MCF 10A (cell line): Measurements from ENCODE around the gene PRR15. TPM values are rescaled to one million over a fixed set of nuclear protein-coding genes. Genes with fewer than 3 reads are reported as not detected.

ENCODE experiments used
- BruUV-seq: library from RNA; stranded (reverse); fragments of 400-500 nt; replicated peaks from 2 replicates; lab custom pipeline; 2021; lab: Mats Ljungman, UMichigan
- CTCF ChIA-PET: fragments of 300-600 bp; sonication (Branson Sonifier 250); formaldehyde crosslinking; extraction: SDS; loops from one replicate; lab custom pipeline; 2021; ENCODE audit warnings: antibody characterized with exemption, inconsistent platforms; lab: Yijun Ruan, JAX
- POLR2A ChIA-PET: fragments of 300-600, 350-650 bp; sonication (Branson Sonifier 250); formaldehyde crosslinking; extraction: SDS; loops from one replicate; lab custom pipeline; 2020; ENCODE audit warnings: antibody characterized with exemption, inconsistent platforms; lab: Yijun Ruan, JAX
- DNase-seq: peaks from one replicate; pipeline ENCODE4 v3.0.0-alpha.2; 2018; ENCODE audit not compliant: unreplicated experiment
- H3K27ac Mint-ChIP-seq: one replicate; pipeline ENCODE4 v1.8.0; 2022; ENCODE audit warnings: mild to moderate bottlenecking, low read depth, mixed read lengths; ENCODE audit not compliant: unreplicated experiment
- H3K27me3 Mint-ChIP-seq: one replicate; pipeline ENCODE4 v1.8.0; 2022; ENCODE audit warnings: mixed read lengths; ENCODE audit not compliant: insufficient read depth, unreplicated experiment
- H3K36me3 Mint-ChIP-seq: one replicate; pipeline ENCODE4 v1.8.0; 2022; ENCODE audit warnings: mild to moderate bottlenecking, moderate library complexity, mixed read lengths; ENCODE audit not compliant: insufficient read depth, unreplicated experiment
- H3K4me1 Mint-ChIP-seq: one replicate; pipeline ENCODE4 v1.8.0; 2022; ENCODE audit warnings: mixed read lengths; ENCODE audit not compliant: insufficient read depth, unreplicated experiment
- H3K4me3 Mint-ChIP-seq: one replicate; pipeline ENCODE4 v1.8.0; 2022; ENCODE audit warnings: mild to moderate bottlenecking, moderate library complexity, mixed read lengths; ENCODE audit not compliant: unreplicated experiment
- H3K9me3 Mint-ChIP-seq: one replicate; pipeline ENCODE4 v1.8.0; 2022; ENCODE audit warnings: mixed read lengths; ENCODE audit not compliant: unreplicated experiment
- intact Hi-C: fragments of 100-400 bp; cut with micrococcal nuclease; formaldehyde crosslinking; loops from 2 replicates; pipeline ENCODE4 v1.14.1; 2022
- total RNA-seq: library from RNA; stranded (reverse); gene quantifications from 2 replicates; pipeline ENCODE4 v1.2.3, GENCODE V29; 2022
- TF ChIP-seq, protein P1 (sequence below): fragments of 200-600 bp; IDR thresholded peaks from one replicate; pipeline ENCODE4 v1.8.0; 2022; ENCODE audit warnings: antibody characterized with exemption, mild to moderate bottlenecking; ENCODE audit not compliant: unreplicated experiment

Gene PRR15
- total RNA-seq, 1 experiment from 2014 or later: 8.0 TPM

DNA sequence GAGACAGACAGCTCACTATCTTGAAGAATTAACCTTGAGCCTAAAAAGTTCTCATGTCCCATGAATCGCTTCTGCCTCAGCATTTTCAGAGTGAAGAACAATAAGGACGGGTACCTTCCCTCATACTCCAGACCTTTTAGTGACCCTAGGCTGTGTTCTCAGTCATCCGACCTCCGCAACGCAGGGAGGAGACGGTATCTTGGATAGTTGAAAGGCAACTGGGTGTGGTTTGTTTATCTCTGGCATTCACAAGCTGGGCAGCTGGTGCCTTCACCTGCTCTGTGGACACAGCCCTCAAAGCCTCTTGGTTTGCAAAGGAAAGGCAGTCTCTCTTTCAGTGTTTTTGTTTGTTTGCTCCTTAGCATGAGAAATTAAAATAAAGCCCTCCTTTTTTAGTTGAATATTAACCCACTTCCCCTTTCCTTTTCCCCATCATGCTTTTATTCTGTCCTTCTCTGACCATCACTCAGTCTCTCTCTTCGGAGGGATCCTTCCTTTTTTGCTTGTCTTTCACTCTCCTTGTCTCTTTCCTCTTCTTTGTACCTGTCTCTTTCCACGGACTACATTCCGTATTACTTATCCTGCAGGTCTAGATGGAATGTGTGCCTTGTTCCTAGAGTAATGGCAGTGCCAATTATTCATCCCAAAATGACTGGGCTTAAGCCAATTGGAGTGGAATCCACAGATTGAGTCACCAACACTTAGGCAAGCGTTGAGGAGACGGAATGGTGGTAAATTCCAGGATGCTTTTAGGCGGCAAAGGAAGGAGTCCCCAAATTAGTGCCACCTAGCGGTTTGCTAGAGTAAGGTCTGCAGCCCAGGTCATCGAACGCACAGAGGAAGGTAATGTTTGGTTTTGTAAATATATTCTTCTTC is 45.8 kb downstream of the PRR15 start:
- no TSS peak for BruUV-seq
- TF ChIP-seq, protein P1, sequence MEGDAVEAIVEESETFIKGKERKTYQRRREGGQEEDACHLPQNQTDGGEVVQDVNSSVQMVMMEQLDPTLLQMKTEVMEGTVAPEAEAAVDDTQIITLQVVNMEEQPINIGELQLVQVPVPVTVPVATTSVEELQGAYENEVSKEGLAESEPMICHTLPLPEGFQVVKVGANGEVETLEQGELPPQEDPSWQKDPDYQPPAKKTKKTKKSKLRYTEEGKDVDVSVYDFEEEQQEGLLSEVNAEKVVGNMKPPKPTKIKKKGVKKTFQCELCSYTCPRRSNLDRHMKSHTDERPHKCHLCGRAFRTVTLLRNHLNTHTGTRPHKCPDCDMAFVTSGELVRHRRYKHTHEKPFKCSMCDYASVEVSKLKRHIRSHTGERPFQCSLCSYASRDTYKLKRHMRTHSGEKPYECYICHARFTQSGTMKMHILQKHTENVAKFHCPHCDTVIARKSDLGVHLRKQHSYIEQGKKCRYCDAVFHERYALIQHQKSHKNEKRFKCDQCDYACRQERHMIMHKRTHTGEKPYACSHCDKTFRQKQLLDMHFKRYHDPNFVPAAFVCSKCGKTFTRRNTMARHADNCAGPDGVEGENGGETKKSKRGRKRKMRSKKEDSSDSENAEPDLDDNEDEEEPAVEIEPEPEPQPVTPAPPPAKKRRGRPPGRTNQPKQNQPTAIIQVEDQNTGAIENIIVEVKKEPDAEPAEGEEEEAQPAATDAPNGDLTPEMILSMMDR: peak; percentile 50
- ChIA-PET POLR2A (interaction anchor here (0.6 to 5.9 kb wide), 8 partner anchors 11 to 196 kb away, joined by 3 to 58 read pairs (median 5); partner anchors contain the start of gene PRR15), CTCF (interaction anchor here (0.5 to 1.4 kb wide), 10 partner anchors 12 to 1538 kb away, joined by 3 to 18 read pairs (median 5); no protein-coding TSS in a partner anchor)
- Mint-ChIP-seq H3K4me1 (peaks cover 41% of the 10 kb centered on the region), H3K9me3 (peaks cover 3% of the 10 kb centered on the region), H3K27ac (no peak overlapping the region), H3K36me3 (no peaks in the 10 kb centered on the region), H3K27me3 (no peaks in the 10 kb centered on the region), H3K4me3 (peak overlapping the region; percentile 2)
- DNase-seq: peak; percentile 91
- intact Hi-C loops: loop anchor here (1.0 to 2.0 kb wide), 2 partner anchors 45 to 201 kb away; no protein-coding TSS in a partner anchor

DNA sequence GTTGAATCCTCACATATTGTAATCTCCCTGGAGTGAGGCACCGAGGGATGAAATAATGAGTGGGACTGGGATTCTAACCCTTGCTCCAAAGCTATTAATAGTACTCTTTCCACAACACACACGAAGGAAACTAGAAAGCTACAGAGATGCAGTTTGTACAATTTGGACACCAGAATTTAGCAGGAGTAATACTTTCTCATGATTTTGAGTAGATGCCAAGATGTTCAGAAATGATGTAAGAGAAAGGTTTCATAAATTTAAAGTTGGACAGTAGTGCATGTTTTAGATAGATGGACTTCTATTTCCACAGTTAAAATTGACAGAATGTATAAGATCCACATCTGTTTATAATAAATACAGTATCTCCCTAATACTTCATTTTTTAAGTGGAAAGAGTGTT is 46.5 kb downstream of the PRR15 start:
- no peak overlapping the region for H3K27ac Mint-ChIP-seq
- CTCF ChIA-PET: interaction anchor here (0.5 to 1.4 kb wide), 8 partner anchors 11 to 1537 kb away, joined by 3 to 18 read pairs (median 5); no protein-coding TSS in a partner anchor
- BruUV-seq: no TSS peak
- intact Hi-C loops: no loop called here
- H3K4me1 Mint-ChIP-seq: peaks cover 43% of the 10 kb centered on the region
- no peaks in the 10 kb centered on the region for H3K9me3 Mint-ChIP-seq
- no peak for DNase-seq
- POLR2A ChIA-PET: interaction anchor here (0.7 to 5.9 kb wide), 7 partner anchors 10 to 821 kb away, joined by 3 to 58 read pairs (median 3); partner anchors contain the start of gene PRR15
- no peaks in the 10 kb centered on the region for H3K27me3 Mint-ChIP-seq
- TF ChIP-seq, protein P1: no peak
- no peak overlapping the region for H3K4me3 Mint-ChIP-seq
- H3K36me3 Mint-ChIP-seq: no peaks in the 10 kb centered on the region

DNA sequence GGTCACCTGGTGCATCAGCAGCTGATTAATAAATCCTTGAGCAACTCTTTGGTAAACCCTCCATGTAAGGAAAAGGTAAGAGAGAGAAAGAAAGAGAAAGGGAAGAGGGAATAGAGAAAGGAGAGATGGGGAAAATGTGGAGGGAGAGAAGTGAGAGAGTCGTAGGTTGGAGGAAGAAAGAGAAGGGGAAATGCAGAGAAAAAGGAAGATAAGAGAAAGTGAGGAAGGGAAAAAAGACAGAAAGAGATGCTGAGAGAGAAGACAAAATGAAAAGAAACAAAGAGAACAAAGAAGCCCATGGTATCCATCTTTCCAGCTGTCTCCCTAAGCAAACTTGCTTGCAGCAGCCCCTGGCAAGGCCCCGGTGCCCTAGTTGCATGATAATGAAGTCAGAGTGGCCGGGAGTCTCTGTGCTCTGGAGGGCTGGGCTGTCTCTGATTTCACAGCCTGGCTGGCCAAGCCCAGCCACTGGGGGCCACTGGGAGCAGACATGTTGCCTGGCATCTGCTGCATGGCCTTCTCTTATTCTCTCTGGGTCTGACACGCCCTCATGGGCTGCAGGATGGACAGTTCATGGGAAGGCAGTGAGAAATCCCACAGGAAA is 48.4 kb downstream of the PRR15 start:
- no peaks in the 10 kb centered on the region for H3K36me3 Mint-ChIP-seq
- DNase-seq: no peak
- H3K4me1 Mint-ChIP-seq: peaks cover 31% of the 10 kb centered on the region
- TF ChIP-seq, protein P1: no peak
- ChIA-PET POLR2A (interaction anchor here (0.7 to 1.1 kb wide), 3 partner anchors 12 to 1206 kb away, joined by 3 to 4 read pairs (median 3); no protein-coding TSS in a partner anchor), CTCF (interaction anchor here (0.6 to 2.1 kb wide), 5 partner anchors 10 to 690 kb away, joined by 3 to 9 read pairs (median 4); partner anchors contain the start of gene PRR15)
- BruUV-seq: no TSS peak
- H3K4me3 Mint-ChIP-seq: no peak overlapping the region
- H3K9me3 Mint-ChIP-seq: no peaks in the 10 kb centered on the region
- H3K27me3 Mint-ChIP-seq: no peaks in the 10 kb centered on the region
- intact Hi-C loops: no loop called here
- H3K27ac Mint-ChIP-seq: no peak overlapping the region
